GM19328 (cell line): ENCODE data around the gene KDM1A.

Experiments
- ATAC-seq: cut with Tn5 transposase; IDR thresholded peaks from one replicate; pipeline ENCODE4 v1.9.1; 2021; ENCODE audit warnings: mild to moderate bottlenecking, moderate library complexity; ENCODE audit not compliant: unreplicated experiment

The KDM1A gene

DNA sequence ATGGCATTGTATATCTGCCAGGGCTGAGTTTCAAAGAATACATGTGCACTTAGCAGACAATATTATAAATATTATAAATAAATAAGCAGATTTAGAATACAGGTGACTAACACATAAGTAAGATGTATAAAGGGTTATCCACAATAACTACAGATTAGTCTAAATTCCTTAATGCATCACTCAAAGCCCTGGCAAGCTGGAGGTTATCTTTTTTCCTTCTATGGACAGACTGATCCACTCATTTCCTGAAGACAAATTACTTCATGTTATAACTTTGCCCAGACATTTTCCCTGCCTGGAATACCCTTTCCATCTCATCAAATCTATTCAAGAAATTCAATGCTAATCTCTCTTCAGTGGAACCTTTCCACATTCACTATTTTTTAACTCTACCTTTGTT lies 110.6 kb downstream of the KDM1A start:
- ATAC-seq, result no peak

DNA sequence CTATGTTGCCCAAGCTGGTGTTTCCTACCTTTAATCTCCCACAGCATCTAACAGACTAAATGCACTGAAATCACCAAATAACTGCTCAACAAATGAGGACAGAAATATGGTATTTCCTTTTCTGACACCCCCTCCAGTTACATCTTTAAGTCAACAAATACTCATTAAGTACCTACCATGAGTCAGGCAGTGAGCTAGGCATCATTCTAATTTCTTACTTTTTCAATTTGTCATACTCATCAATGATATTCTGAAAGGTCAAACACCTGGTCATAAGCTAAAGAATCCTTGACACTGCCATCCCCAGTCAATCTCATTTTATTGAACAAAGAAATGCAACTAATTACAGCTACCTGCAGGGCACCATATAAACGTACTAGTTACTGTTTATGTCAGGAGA lies 112.8 kb downstream of the KDM1A start:
- ATAC-seq, result no peak
